ENCODE measurements around the gene GLS. TPM values are rescaled to one million over a fixed set of nuclear protein-coding genes. Genes with fewer than 3 reads are reported as not detected.
"Not testable (repeated sequence)": the region's sequence is repeated elsewhere in the genome, so short reads cannot be mapped to it uniquely, and the experiment has no call there.

The GLS gene
- total RNA-seq, 4 donors from 2014 or later = 111 to 235 (median 146) TPM

GRCh38 chr2:190846746-190847145 is 33.9 kb upstream of the GLS start:
- no peak for TF ChIP-seq CTCF (IDR thresholded peaks at IDR 0.05)
- ATAC-seq (ENCODE audit: low FRiP score) = peak; percentile 66
- no peak for DNase-seq (ENCODE audit: low spot score)

GRCh38 chr2:190847504-190848081 is 33.0 kb upstream of the GLS start:
- peak; percentile 46 for ATAC-seq (ENCODE audit: low FRiP score)
- TF ChIP-seq CTCF (IDR thresholded peaks at IDR 0.05) = no peak

GRCh38 chr2:190849774-190850173 is 30.8 kb upstream of the GLS start:
- no peak for TF ChIP-seq CTCF (IDR thresholded peaks at IDR 0.05)
- ATAC-seq (ENCODE audit: low FRiP score) (peak; percentile 36), DNase-seq (ENCODE audit: low spot score) (no peak)

More at GRCh38 chr2:190847504-190848081, 33.0 kb upstream of the GLS start:
- DNase-seq (ENCODE audit: low spot score) = no peak

DNA sequence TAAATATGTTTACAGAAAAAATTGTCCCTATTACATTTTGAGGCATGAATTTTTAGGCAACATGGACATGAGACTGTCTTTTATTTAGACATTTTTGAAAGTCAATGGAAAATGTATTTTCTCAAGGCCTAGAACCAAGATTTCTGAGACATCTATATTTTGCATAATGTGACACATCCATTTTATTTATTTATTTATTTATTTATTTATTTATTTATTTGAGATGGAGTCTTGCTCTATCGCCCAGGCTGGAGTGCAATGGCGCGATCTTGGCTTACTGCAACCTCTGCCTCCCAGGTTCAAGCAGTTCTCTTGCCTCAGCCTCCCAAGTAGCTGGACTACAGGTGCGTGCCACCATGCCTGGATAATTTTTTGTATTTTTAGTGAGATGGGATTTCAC is 27.6 kb upstream of the GLS start:
- DNase-seq (ENCODE audit: low spot score); ATAC-seq (ENCODE audit: low FRiP score): not testable (repeated sequence)

- ATAC-seq (ENCODE audit: low FRiP score) (peak; percentile 72), DNase-seq (ENCODE audit: low spot score) (no peak)
- TF ChIP-seq CTCF (IDR thresholded peaks at IDR 0.05) = no peak
Observed at GRCh38 chr2:190853531-190854383, 26.9 kb upstream of the GLS start.

GRCh38 chr2:190854726-190855125 is 25.9 kb upstream of the GLS start:
- TF ChIP-seq CTCF (IDR thresholded peaks at IDR 0.05) = no peak
- ATAC-seq (ENCODE audit: low FRiP score) (no peak), DNase-seq (ENCODE audit: low spot score) (no peak)

DNA sequence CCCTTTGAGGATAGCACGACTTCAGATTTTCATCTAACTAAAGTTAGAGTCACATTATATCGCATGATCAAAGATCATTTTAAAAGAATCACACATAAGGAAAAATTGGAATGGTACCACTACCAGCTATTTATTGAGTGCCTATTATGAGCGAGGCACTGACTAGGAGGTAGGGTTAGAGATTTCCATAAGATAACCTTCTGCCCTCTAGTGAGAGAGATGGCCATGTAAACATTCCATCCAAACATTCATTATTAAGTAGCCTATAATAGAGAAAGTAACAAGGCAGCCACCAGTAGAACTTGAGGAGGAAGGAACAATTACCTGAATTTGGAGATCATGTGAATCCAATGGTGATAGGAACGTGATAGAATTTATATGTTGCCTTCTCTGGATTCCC is 25.4 kb upstream of the GLS start:
- no peak for ATAC-seq (ENCODE audit: low FRiP score)
- TF ChIP-seq CTCF (IDR thresholded peaks at IDR 0.05) = no peak

More for the DNA sequence above, 25.4 kb upstream of the GLS start:
- no peak for DNase-seq (ENCODE audit: low spot score)

Measured in omental fat pad (tissue), 4 donors.